HT-29 (cell line): ENCODE data around the gene AKAP7. TPM values are rescaled to one million over a fixed set of nuclear protein-coding genes. Genes with fewer than 3 reads are reported as not detected.
A peak's percentile ranks its signal among the peaks of the same experiment; 100 is the strongest.

Experiments
- DNase-seq: peaks from one replicate; pipeline ENCODE4 v3.0.0-alpha.2; 2015; ENCODE audit warnings: low spot score
- total RNA-seq: library from RNA; depleted of rRNA; stranded (reverse); fragments of >200 nt; shearing (Covaris generic); gene quantifications from 2 replicates; pipeline ENCODE4 v1.2.3, GENCODE V29; 2014

AKAP7 gene
- total RNA-seq, 1 experiment from 2014 or later: 3.8 TPM

GRCh38 chr6:131134220-131134979, 867 bp upstream of the AKAP7 start:
- no peak for DNase-seq

- no peak for DNase-seq
Measured at GRCh38 chr6:131134980-131135243, 355 bp upstream of the AKAP7 start.

- peak; percentile 1 for DNase-seq
Measured at GRCh38 chr6:131136021-131136786, 937 bp downstream of the AKAP7 start.

- DNase-seq: no peak
Measured at GRCh38 chr6:131139599-131139998, 4.3 kb downstream of the AKAP7 start.

GRCh38 chr6:131143319-131143718, 8.1 kb downstream of the AKAP7 start:
- no peak for DNase-seq

- no peak for DNase-seq
Measured at GRCh38 chr6:131146865-131147264, 11.6 kb downstream of the AKAP7 start.

- DNase-seq: no peak
Measured at GRCh38 chr6:131156411-131156810, 21.1 kb downstream of the AKAP7 start.

GRCh38 chr6:131159578-131159977, 24.3 kb downstream of the AKAP7 start:
- no peak for DNase-seq

GRCh38 chr6:131160254-131160758, 25.0 kb downstream of the AKAP7 start:
- no peak for DNase-seq

- no peak for DNase-seq
Measured at GRCh38 chr6:131161987-131162386, 26.7 kb downstream of the AKAP7 start.

GRCh38 chr6:131163886-131164285, 28.6 kb downstream of the AKAP7 start:
- DNase-seq: no peak

GRCh38 chr6:131164506-131164905, 29.2 kb downstream of the AKAP7 start:
- no peak for DNase-seq

GRCh38 chr6:131167773-131168172, 32.5 kb downstream of the AKAP7 start:
- no peak for DNase-seq

GRCh38 chr6:131169613-131170012, 34.3 kb downstream of the AKAP7 start:
- DNase-seq: no peak

- no peak for DNase-seq
Measured at GRCh38 chr6:131172222-131172621, 37.0 kb downstream of the AKAP7 start.

GRCh38 chr6:131173680-131174079, 38.4 kb downstream of the AKAP7 start:
- DNase-seq: no peak

- DNase-seq: no peak
Measured at GRCh38 chr6:131175564-131175963, 40.3 kb downstream of the AKAP7 start.

- DNase-seq: no peak
Measured at GRCh38 chr6:131177996-131178395, 42.7 kb downstream of the AKAP7 start.

- peak; percentile 57 for DNase-seq
Measured at GRCh38 chr6:131182991-131183425, 47.7 kb downstream of the AKAP7 start.

- DNase-seq: peak; percentile 19
Measured at GRCh38 chr6:131183427-131184095, 48.3 kb downstream of the AKAP7 start.

- no peak for DNase-seq
Measured at GRCh38 chr6:131191590-131191989, 56.3 kb downstream of the AKAP7 start.

GRCh38 chr6:131197716-131198115, 62.4 kb downstream of the AKAP7 start:
- no peak for DNase-seq
